ENCODE data around the gene TSPAN18.

The TSPAN18 gene

DNA sequence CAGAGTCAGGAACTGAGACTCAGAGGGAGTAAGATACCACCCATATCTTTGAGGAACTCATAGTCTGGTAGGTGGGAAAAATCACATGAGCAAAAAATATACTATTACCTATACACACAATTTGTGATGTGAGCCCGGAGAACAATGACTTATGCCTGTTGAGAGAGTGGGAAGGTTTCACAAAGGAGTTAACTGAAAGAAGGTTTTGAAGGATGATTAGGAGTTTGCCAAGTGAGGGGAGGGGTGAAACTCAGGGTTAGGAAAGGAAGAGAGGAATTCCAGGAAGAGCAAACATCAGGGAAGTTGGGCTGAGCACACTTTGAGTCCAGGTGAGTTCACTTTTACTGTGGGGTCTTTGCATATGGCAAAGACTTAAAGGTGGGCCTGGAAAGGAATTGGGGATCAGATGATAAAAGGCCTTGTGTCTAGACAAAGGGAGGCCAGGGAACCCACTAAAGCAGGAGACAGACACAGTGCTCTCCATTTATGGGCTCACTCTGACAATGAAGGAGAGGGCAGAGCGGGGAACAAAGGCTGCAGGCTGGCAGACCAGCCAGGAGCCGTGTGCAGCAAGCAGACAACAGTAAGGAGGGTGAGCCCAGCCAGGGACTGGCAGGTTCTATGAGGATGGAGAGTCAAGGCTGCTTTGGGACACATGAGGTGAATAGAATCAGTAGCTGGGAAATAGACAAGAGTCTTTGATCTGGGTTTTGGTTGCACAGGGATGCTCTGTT is 33.1 kb downstream of the TSPAN18 start:
- no peak for DNase-seq (ENCODE audit: low spot score)

DNA sequence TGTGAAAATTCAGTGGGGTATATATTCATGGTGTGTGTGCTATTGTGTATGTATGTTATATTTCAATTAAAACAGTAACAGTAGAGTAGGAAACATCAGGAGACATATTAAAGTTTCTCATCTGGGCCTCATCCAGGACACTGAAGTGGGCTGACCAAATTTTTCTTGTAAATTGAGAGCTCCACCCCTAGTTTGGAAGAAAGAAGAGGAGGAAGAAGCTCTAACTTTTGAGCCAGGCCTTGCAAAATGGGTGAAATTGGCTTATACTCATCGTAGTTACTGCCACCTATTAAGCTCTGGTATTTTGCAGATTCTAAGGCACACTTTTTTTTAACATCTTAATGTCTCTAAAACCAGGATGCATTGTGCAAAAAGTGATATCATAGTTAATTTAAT is 33.7 kb downstream of the TSPAN18 start:
- no peak for DNase-seq (ENCODE audit: low spot score)

DNA sequence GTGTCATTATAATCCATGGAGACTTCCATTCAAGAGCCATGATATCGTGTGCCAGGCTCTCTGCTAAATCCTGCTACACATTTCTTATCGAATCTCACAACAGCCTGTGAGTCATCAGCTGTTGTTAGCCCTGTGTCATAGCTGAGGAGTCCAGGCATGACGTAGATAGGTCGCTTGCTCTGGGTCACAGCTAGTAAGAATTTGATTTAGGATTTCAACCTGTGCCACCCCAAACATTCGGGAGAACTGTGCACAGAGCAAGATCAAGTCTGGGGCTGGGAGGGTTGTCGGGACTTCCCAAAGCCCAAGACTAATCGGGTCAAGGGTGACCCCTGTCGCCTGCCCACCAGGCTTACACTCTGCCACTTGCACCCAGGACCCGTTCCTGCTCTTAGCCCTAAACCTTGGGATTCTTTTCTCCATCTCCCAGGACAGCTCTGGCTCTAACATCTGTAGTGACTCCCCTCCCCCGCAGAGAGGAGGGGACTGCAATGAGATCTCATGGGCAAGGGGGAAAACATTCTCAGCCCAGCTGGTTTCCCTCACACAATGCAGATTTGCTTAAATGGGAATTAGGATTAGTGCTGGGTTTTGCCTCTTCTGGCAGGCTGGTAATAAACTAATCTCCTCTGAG is 34.3 kb downstream of the TSPAN18 start:
- DNase-seq (ENCODE audit: low spot score), result peak; percentile 90

DNA sequence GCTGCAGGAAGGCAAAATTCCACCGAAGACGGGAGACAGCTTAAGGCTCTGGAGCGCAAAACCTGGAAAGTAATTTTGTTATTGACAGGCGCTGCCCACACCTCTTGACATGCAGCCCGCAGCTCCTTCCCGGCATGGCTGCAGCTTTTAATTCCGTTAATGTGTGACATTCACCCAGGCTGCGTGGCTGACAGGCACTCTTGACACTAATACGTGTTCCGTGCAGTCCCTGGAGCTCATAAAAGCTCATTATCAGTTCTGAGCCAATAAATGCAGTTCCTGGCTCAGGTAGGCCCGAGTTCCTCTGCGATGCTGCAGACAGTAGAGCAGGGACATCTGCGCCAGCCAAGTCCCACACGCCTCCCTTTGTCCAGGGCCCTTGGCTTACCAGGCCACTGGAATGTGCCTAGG is 34.8 kb downstream of the TSPAN18 start:
- no peak for DNase-seq (ENCODE audit: low spot score)

DNA sequence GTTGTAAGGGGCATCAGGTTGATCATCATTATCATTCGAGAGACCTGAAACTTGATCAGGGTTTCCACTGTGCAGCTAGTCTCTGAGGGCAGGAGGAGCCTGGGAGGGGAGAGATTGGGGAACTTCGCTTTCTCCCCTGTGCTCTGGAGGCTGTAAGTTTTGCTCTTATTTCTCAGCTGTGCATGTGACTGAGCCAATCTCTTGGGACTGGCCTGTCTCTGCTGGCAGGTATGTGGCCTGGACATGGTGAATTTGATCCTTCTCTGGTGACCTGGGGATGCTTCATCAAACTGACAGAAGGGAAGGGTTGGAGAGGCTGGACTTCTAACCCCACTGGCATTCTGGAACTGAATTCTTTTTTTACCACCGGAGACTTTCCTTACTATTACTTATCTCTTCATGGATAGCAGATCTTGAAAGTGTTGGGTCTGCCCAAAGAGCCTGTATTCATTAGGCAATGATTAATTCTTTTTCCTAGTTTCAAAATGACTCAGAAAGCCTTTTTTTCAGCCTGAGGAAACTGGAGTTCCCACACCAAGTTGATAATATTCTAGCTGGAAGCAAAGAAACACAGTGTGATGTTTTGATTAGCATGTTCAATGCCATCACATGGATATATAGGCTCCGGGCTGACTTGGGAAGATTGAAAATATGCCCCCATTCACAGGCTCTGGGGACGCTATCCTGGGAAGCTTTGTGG is 36.5 kb downstream of the TSPAN18 start:
- DNase-seq (ENCODE audit: low spot score), result no peak

DNA sequence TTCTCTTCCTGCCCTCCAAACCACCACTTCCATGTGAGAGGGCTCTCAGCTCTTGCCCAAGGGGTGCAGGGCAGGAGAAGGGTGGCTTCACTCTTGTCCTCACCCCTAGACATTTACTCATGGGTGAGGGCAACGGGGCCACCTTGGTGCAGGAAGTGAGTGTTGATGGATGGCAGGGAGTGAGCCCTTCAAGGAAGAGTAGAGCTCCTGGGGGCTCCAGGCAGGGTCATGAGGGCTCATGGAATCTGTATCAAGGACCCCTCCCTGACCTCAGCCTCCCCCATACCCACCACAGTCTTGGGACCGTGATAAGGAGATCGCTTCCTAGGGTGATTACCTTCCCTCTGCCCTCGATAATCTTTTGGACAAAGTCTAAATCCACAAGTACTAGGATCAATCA is 37.8 kb downstream of the TSPAN18 start:
- DNase-seq (ENCODE audit: low spot score), result no peak

DNA sequence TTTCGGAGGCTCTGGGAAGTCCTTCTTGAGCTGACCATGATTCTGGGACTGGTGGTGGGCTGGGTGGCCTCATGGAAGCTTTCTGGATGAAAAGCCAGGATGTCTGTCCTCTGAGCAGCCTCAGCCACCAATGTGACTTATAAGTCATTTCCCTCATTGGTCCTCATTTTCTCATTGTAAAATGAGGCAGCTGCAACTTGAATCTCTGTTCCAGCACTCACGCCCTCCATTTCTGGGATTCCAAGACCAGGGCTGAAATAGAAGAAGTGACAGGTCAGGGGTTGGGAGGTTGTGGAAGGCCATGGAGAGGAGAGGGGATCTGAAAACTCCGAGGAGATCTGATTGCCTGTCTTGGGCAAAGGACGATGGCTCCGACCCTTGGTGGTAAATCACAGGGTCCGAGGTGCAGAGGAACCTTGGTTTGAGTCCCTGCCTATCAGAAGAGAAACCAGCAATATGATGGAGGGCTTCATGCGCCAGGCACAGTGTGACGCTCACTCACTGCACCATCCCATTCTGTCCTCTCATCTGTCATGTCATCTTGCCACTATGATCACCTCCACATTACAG is 38.3 kb downstream of the TSPAN18 start:
- DNase-seq (ENCODE audit: low spot score), result no peak

DNA sequence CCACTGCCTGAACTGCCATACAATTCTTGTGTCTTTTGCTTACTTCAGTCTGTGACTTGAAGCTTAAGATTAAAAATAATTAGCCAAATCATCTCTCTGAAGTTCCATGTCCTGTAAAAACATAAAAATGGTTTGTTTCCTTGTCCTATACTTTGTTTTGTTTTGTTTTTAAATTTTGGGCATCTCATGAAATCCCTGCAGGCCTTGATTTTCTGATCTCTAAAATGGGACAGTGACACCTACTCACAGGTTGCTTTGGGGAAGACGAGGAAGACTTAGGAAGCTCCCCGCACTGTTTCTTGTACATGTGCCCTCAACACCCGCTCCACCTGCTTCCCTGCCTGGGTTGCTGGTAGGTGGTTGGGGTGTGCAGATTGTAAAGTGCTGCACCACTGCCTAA is 38.9 kb downstream of the TSPAN18 start:
- DNase-seq (ENCODE audit: low spot score), result no peak

DNA sequence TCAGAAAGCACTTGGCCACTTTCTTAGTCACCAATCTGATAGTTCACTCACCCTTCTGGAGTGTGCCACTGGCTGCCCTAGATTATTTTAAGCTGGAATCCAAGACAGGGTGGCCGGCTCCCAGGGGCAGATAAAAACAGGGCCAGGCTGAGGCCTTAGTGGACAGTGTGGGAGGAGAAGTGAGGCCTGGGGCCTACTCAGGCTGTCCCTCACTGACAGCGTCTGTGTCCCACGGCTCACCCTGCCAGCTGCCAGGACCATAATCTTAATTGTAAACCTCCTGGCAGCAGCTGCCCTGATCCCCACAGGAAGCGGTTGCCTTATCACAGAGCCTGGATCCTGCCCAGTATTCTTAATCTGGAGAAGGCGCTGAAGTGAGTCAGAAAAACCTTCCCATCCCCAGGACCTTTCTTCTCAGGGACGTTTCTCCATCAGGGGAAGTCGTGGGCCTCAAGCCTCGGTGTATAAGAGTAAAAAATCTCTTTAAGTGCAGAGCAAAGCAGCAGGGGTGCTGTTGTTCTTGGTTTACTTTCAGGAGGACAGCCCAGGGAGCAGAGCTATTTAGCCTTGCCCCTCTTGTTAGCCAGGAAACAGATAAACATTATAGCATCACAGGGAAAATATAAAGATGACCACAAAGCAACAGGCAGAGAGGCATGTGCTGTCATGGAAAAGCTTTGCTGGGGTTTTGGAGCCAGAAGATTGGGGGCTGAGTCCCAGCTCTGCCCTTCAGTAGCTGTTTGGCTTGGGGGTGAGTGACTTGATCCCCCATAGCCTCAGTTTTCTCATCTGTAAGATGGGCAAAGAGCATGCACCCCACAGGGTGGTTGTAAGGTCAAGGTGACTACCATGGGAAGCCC is 39.6 kb downstream of the TSPAN18 start:
- DNase-seq (ENCODE audit: low spot score), result peak; percentile 62

DNA sequence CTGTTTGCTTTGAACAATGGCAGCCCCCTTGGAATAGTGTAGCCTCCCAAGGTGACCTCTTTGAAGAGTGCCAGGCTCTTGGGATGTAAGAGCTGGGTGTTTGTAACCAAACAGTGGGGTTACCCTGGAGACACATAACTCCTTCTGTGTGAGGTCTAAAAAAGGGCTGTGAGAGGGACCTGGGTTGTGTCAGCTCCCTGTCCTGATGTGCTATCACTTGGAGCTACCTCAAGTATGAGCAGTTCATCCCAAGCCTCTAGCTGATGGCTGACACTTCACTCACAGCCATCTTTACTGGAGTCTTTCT is 40.2 kb downstream of the TSPAN18 start:
- no peak for DNase-seq (ENCODE audit: low spot score)

DNA sequence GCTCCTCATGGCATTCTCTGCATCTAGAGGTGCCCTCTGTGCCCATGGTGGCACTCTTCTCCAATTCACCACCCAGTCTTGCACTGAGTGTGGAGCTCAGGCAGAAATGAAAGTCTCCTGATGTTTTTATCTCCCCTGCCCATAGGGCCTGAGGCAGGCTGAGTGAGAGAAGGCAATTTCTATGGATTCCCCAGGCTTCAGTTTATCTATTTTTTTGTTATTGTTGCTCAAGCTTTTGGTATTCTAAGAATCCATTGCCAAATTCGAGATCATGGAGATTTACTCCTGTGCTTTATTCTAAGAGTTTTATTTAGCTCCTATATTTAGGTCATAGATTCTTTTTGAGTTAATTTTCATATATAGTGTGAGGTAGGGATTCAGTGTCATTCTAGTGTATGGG is 40.7 kb downstream of the TSPAN18 start:
- no peak for DNase-seq (ENCODE audit: low spot score)

DNA sequence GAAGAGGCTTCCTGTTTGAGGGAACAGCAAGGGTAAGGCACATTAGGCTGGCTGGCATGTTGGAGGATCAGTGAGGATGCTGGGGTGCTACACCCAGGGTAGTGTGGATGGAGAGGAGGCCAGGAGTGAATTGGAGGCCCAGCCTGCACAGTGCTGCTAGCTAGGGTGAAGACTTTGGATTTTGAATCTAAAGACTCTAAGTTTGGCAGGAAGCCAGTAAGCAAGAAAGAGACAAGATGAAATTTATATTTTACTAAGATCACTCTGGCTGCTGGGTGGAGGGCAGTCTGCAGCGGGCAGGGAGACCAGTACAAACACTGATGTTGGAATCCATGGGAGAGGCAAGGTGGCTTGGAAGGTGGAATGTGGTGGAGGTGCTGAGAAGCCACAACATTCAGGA is 43.6 kb downstream of the TSPAN18 start:
- DNase-seq (ENCODE audit: low spot score), result no peak

DNA sequence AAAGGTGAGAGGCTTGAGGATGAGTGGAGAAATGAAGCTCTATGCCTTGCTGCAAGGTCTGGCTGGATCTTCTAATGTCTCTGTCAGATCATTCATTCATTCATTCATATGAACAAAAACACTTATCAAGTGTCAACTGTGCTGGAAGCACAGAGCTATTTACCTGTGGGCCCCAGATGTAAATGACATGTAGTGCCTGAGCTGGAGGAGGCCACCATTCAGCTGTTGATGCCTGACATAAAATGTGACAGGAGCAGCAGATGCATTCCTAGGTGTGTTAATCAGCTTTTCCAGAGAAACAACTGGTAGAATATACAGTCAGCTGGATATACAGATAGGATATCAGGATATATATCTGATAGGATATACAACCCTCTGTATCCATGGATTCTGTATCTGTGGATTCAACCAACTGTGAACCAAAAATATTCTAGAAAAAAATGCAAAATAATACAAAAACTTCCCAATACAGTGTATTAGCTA is 44.5 kb downstream of the TSPAN18 start:
- DNase-seq (ENCODE audit: low spot score), result no peak

DNA sequence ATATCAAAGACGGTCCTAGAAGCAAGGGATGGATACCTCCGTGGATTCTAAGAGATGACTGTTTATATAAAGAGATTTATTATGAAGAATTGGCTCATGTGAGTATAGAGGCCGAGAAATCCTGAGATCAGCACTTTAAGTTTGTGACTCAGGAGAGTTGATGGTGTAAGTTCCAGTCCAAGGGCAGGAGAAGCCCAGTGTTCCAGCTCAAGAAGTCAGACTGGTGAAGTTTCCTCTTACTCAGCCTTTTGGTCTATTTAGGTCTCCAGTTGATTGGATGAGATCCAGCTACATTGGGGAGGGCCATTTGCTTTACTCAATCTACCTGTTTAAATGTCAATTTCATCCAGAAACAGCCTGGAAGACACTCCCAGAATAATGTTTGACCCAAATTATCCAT is 45.1 kb downstream of the TSPAN18 start:
- DNase-seq (ENCODE audit: low spot score), result no peak

DNA sequence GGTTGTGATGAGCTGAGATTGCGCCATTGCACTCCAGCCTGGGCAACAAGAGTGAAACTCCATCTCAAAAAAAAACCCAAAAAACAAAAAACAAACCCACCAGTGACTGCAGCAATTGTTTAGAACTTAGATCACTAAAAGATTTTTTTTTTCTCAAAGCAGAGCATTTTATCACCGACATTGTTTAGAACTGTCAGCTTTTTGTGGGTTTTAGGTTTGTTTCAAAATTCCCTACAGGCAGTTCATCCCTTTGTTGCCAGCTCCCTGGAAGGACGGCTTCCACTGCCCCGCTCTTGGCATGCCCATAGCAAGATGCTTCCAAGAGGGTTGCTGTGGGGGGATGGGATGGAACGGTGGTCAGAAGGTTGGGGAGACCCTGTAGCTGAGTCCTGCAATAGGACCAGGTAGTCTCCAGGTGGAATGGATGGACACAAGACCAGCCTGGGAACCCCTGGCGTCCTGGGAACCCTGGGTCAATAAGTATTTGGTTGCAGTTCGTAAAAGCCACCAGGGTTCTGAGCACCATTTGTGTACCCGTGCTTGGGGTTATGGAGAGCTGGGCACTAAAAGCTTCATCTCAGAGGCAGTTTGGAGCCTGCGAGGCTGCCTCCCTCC is 46.7 kb downstream of the TSPAN18 start:
- DNase-seq (ENCODE audit: low spot score), result no peak

DNA sequence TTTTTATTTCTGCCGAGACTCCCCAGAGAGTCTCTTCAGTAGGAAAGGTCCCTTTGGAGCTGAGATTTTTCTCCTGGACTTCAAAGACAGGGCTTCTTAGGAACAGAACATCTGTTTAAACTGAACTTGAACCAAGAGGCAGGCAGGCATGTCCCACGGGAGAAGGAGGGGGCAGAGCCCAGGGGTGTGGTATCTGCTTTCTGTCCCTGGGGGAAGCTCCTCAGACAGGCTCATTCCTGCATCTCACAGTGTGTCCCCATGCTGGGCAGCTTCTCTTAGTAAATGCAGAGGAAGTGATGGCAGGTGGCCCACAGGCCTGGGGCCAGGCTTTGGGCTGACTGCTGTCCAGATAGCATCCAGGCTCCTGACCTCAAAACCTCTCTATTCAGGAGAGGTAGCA is 47.3 kb downstream of the TSPAN18 start:
- peak; percentile 45 for DNase-seq (ENCODE audit: low spot score)

DNA sequence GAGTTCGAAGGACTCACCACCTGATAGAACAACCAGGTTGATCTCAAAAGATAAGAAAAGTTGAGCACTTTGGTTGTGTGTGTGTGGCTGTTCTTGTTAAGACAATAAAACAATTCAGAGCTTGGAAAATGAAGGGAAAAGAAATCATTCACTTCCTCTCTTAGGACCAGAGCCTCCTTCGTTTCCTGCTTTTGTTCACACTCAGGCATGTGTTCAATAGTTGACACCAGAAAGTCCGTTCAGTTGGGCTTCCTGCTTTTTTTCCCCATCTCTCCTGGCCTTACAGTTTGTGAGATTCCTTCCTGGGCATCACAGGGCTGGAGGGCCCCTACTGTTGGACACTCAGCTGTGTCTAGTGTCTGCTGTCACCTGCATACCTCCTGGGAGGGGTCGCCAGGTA is 48.0 kb downstream of the TSPAN18 start:
- DNase-seq (ENCODE audit: low spot score), result no peak

DNA sequence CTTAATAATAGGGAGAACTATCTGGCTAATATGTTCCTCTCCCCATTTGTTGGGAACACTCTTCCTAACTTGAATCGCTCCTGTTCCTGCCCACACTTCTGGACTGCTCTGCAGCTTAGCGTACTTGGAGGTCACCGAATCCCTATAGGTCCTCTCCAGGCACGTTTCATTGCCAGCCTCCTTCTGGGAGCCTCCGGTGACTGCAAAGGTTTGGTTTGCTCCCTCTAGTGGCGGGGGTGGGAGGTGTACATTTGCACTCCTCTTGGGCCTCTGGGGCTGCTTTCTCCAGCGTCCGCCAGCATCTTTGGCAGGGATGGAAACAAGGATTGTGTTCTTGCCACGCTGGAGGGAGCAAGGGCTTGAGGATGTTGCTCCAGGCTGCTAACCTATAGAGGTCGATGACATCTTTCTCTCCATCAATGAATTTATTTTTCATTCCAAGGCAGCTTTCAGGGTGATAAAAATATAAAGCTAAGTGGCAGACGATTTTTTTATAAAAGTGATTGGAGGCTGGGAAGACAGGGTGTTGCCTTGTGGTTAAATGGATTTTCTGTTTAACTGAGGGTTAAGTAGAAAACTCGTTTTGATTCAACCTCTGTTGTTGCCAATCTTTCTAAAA is 48.7 kb downstream of the TSPAN18 start:
- DNase-seq (ENCODE audit: low spot score), result peak; percentile 56

DNA sequence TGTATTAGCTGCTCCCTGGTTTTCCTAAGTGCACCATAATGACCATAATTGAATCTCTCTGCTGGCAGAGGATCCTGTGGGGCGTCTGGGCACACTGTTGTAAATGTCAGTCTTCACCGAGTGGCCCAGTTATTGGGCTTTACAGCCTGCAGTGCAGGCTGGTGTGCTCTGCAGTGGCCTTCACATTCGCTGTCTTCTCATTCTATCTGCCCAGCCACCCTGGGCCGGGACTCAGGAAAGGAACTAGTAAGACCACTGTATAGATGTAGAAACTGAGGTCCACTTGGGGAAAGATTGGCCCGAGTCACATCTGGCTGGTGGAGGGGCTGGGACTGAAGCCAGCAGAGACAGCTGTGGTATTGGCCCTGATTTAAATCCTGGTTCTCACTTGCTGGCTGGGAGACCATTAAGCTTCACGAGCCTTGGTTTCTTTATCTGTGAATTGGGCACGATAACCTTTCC is 49.3 kb downstream of the TSPAN18 start:
- no peak for DNase-seq (ENCODE audit: low spot score)

DNA sequence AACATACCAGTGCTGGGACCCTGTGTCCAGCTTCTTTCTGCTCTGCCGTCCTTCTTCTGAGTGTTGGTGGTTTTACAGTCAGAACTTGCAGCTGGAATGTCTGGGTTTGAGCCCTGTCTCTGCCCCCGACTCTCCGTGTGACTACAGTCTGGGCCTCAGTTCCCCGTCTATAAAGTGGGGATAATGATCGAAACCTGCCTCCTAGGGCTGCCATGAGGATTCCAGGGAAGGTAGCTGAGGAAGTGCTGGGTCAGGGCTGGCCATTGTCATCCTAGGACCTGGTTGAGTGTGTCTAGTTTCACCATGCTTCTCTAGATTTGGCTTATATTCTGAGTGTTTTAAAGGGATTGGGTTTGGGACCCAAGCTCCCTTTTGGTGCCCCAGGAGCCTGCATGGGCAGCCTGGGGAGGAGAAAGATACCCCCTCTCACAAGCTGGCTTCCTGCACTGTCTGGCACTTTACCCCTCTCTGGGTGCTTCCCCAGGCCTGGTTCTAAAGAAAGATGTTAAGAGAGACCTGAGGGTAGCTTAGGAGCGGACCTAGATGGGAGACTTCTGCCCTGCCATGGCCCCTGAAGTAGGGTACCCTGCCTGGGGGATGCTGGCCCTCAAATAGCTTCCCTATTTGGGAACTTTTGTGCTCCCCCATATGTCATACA is 49.9 kb downstream of the TSPAN18 start:
- DNase-seq (ENCODE audit: low spot score), result no peak

Measured in AG08395 (cell line).